ENCODE data around the gene CRIP1.

CRIP1 gene

GRCh38 chr14:105460116-105460515 is 26.6 kb upstream of the CRIP1 start:
- no peak for TF ChIP-seq ZFX (IDR thresholded peaks at IDR 0.05; ENCODE audit: borderline replicate concordance)
- TF ChIP-seq CTCF (IDR thresholded peaks at IDR 0.05), result no peak
- no peak overlapping the region for H3K27ac ChIP-seq

- TF ChIP-seq CTCF (IDR thresholded peaks at IDR 0.05) (no peak), ZFX (IDR thresholded peaks at IDR 0.05; ENCODE audit: borderline replicate concordance) (no peak)
- H3K27ac ChIP-seq, result no peak overlapping the region
Observed at GRCh38 chr14:105460616-105461015, 26.1 kb upstream of the CRIP1 start.

GRCh38 chr14:105461903-105462302 is 24.8 kb upstream of the CRIP1 start:
- no peak for TF ChIP-seq CTCF (IDR thresholded peaks at IDR 0.05)
- TF ChIP-seq ZFX (IDR thresholded peaks at IDR 0.05; ENCODE audit: borderline replicate concordance), result no peak
- H3K27ac ChIP-seq, result no peak overlapping the region

GRCh38 chr14:105464501-105464900 is 22.2 kb upstream of the CRIP1 start:
- H3K27ac ChIP-seq, result no peak overlapping the region
- TF ChIP-seq CTCF (IDR thresholded peaks at IDR 0.05), result no peak
- no peak for TF ChIP-seq ZFX (IDR thresholded peaks at IDR 0.05; ENCODE audit: borderline replicate concordance)

- TF ChIP-seq CTCF (IDR thresholded peaks at IDR 0.05) (no peak), ZFX (IDR thresholded peaks at IDR 0.05; ENCODE audit: borderline replicate concordance) (no peak)
- no peak overlapping the region for H3K27ac ChIP-seq
Observed at GRCh38 chr14:105465209-105466031, 21.3 kb upstream of the CRIP1 start.

- peak overlapping the region; percentile 52 for H3K27ac ChIP-seq
- no peak for TF ChIP-seq CTCF (IDR thresholded peaks at IDR 0.05)
- no peak for TF ChIP-seq ZFX (IDR thresholded peaks at IDR 0.05; ENCODE audit: borderline replicate concordance)
Observed at GRCh38 chr14:105466531-105467248, 20.0 kb upstream of the CRIP1 start.

Measured in 22Rv1 (cell line).